H9 (cell line): ENCODE results near the gene SNRNP35. TPM values are rescaled to one million over a fixed set of nuclear protein-coding genes. Genes with fewer than 3 reads are reported as not detected.

Source experiments
- DNase-seq: peaks from one replicate; pipeline ENCODE4 v3.0.0-alpha.2; 2017
- H2AFZ ChIP-seq: one replicate; pipeline ENCODE4 v1.6.1; 2013; ENCODE audit warnings: mild to moderate bottlenecking, low read length, control low read depth, moderate library complexity
- H2AK5ac ChIP-seq: 2 replicates; pipeline ENCODE4 v1.6.1; 2013; ENCODE audit warnings: low read length, control low read depth, mixed read lengths; ENCODE audit not compliant: insufficient read length
- H2BK120ac ChIP-seq: one replicate; pipeline ENCODE4 v1.6.1; 2013; ENCODE audit warnings: low read depth, mild to moderate bottlenecking, low read length, control low read depth, inconsistent platforms; ENCODE audit not compliant: poor library complexity, severe bottlenecking
- H2BK12ac ChIP-seq: 2 replicates; pipeline ENCODE4 v1.6.1; 2013; ENCODE audit warnings: low read length, control low read depth, mixed read lengths, low read depth; ENCODE audit not compliant: insufficient read length
- H2BK15ac ChIP-seq: 2 replicates; pipeline ENCODE4 v1.6.1; 2013; ENCODE audit warnings: low read depth, low read length, control low read depth
- H2BK20ac ChIP-seq: one replicate; pipeline ENCODE4 v1.6.1; 2013; ENCODE audit warnings: low read depth, mild to moderate bottlenecking, low read length, control low read depth, inconsistent platforms; ENCODE audit not compliant: poor library complexity, severe bottlenecking
- H2BK5ac ChIP-seq: 2 replicates; pipeline ENCODE4 v1.6.1; 2013; ENCODE audit warnings: low read length, control low read depth, mixed read lengths; ENCODE audit not compliant: insufficient read length
- H3K14ac ChIP-seq: 2 replicates; pipeline ENCODE4 v1.6.1; 2013; ENCODE audit warnings: low read length, control low read depth; ENCODE audit not compliant: insufficient read depth
- H3K18ac ChIP-seq: 2 replicates; pipeline ENCODE4 v1.6.1; 2013; ENCODE audit warnings: low read depth, mild to moderate bottlenecking, mixed read lengths, low read length, control low read depth; ENCODE audit not compliant: insufficient read length
- H3K23ac ChIP-seq: 2 replicates; pipeline ENCODE4 v1.6.1; 2013; ENCODE audit warnings: low read length, control low read depth, mixed read lengths, low read depth; ENCODE audit not compliant: insufficient read length
- H3K23me2 ChIP-seq: 2 replicates; pipeline ENCODE4 v1.6.1; 2013; ENCODE audit warnings: low read depth, mild to moderate bottlenecking, mixed read lengths, low read length, control low read depth; ENCODE audit not compliant: insufficient read length, poor library complexity, severe bottlenecking
- H3K27ac ChIP-seq: 2 replicates; pipeline ENCODE4 v1.5.1; 2013; ENCODE audit warnings: low read length, control low read depth, mixed read lengths, low read depth; ENCODE audit not compliant: insufficient read length
- H3K27me3 ChIP-seq: 2 replicates; pipeline ENCODE4 v1.6.1; 2013; ENCODE audit warnings: low read length, control low read depth, inconsistent platforms; ENCODE audit not compliant: insufficient read depth
- H3K4ac ChIP-seq: 2 replicates; pipeline ENCODE4 v1.6.1; 2013; ENCODE audit warnings: low read depth, mild to moderate bottlenecking, control low read depth, inconsistent platforms, low read length, moderate library complexity
- H3K4me1 ChIP-seq: 2 replicates; pipeline ENCODE4 v1.6.1; 2013; ENCODE audit warnings: low read length, control low read depth, inconsistent platforms; ENCODE audit not compliant: insufficient read depth
- H3K4me2 ChIP-seq: 2 replicates; pipeline ENCODE4 v1.6.1; 2013; ENCODE audit warnings: low read length, control low read depth, mixed read lengths; ENCODE audit not compliant: insufficient read length, insufficient read depth
- H3K56ac ChIP-seq: 2 replicates; pipeline ENCODE4 v1.6.1; 2013; ENCODE audit warnings: low read depth, mild to moderate bottlenecking, mixed read lengths, low read length, control low read depth; ENCODE audit not compliant: insufficient read length
- H3K79me1 ChIP-seq: 2 replicates; pipeline ENCODE4 v1.6.1; 2013; ENCODE audit warnings: low read depth, mild to moderate bottlenecking, moderate library complexity, low read length, control low read depth, inconsistent platforms; ENCODE audit not compliant: insufficient read depth, poor library complexity, severe bottlenecking
- H3K79me2 ChIP-seq: 2 replicates; pipeline ENCODE4 v1.6.1; 2013; ENCODE audit warnings: low read length, control low read depth, inconsistent platforms; ENCODE audit not compliant: insufficient read depth
- H3K9ac ChIP-seq: 2 replicates; pipeline ENCODE4 v1.6.1; 2013; ENCODE audit warnings: low read length, control low read depth, mixed read lengths; ENCODE audit not compliant: insufficient read length; ENCODE audit errors: extremely low read depth
- H3K9me3 ChIP-seq: one replicate; pipeline ENCODE4 v1.6.1; 2013; ENCODE audit warnings: low read depth, low read length, inconsistent platforms; ENCODE audit not compliant: control insufficient read depth
- H3T11ph ChIP-seq: one replicate; pipeline ENCODE4 v1.6.1; 2013; ENCODE audit warnings: mild to moderate bottlenecking, low read length, control low read depth, inconsistent platforms
- H4K20me1 ChIP-seq: one replicate; pipeline ENCODE4 v1.6.1; 2013; ENCODE audit not compliant: control insufficient read depth, insufficient read length, insufficient read depth
- H4K5ac ChIP-seq: 2 replicates; pipeline ENCODE4 v1.6.1; 2013; ENCODE audit warnings: low read depth, mild to moderate bottlenecking, mixed read lengths, low read length, control low read depth; ENCODE audit not compliant: insufficient read length
- H4K8ac ChIP-seq: replicated peaks from 2 replicates; pipeline ENCODE4 v1.6.1; 2013; ENCODE audit warnings: low read length, control low read depth, mixed read lengths, low read depth; ENCODE audit not compliant: insufficient read length
- H4K91ac ChIP-seq: 2 replicates; pipeline ENCODE4 v1.6.1; 2013; ENCODE audit warnings: low read depth, mild to moderate bottlenecking, moderate library complexity, mixed read lengths, low read length, control low read depth; ENCODE audit not compliant: insufficient read length
- H3K27ac Mint-ChIP-seq, 3 experiments: 2 replicates in 2 of 3; 3 replicates in 1 of 3; pipeline ENCODE4 v1.8.0; 2020 to 2021; ENCODE audit warnings: mixed read lengths in 3 of 3, mild to moderate bottlenecking in 1 of 3, moderate library complexity in 1 of 3
- H3K27me3 Mint-ChIP-seq: 2 replicates; pipeline ENCODE4 v1.8.0; 2021; ENCODE audit warnings: low read depth, mild to moderate bottlenecking, moderate library complexity, mixed read lengths
- H3K36me3 Mint-ChIP-seq, 3 experiments: 2 replicates in 2 of 3; 3 replicates in 1 of 3; pipeline ENCODE4 v1.8.0; 2020 to 2021; ENCODE audit warnings: low read depth in 3 of 3, mixed read lengths in 3 of 3; ENCODE audit not compliant: insufficient read depth in 1 of 3
- H3K4me1 Mint-ChIP-seq, 2 experiments: 2 replicates each; pipeline ENCODE4 v1.8.0; 2020; ENCODE audit warnings: mixed read lengths in 2 of 2
- H3K4me3 Mint-ChIP-seq, 2 experiments: 2 replicates in 1 of 2; 3 replicates in 1 of 2; pipeline ENCODE4 v1.8.0; 2020 to 2021; ENCODE audit warnings: mild to moderate bottlenecking in 2 of 2, mixed read lengths in 2 of 2, moderate library complexity in 1 of 2
- H3K9me3 Mint-ChIP-seq, 2 experiments: 2 replicates in 1 of 2; 3 replicates in 1 of 2; pipeline ENCODE4 v1.8.0; 2020; ENCODE audit warnings: mild to moderate bottlenecking in 2 of 2, mixed read lengths in 2 of 2, moderate library complexity in 1 of 2
- WGBS: extraction: QIAGEN DNeasy Blood & Tissue Kit; methylation state at CpG from one replicate; pipeline ENCODE4 v1.1.7; 2013; ENCODE audit warnings: missing lambda C conversion rate, low lambda C conversion rate, mixed read lengths; ENCODE audit not compliant: insufficient read length; ENCODE audit errors: extremely low coverage; 5-methylcytosine and 5-hydroxymethylcytosine counted together
- total RNA-seq: library from RNA; stranded (reverse); gene quantifications from 2 replicates; pipeline ENCODE4 v1.2.1, GENCODE V29; 2021
- TF ChIP-seq, protein P1 (sequence below): fragments of 200-600 bp; sonication (generic); conservative IDR thresholded peaks from 3 replicates; pipeline ENCODE4 v1.8.0; 2021; ENCODE audit warnings: antibody characterized with exemption, mild to moderate bottlenecking

The SNRNP35 gene
- total RNA-seq, 1 experiment from 2014 or later: 16.3 TPM

DNA sequence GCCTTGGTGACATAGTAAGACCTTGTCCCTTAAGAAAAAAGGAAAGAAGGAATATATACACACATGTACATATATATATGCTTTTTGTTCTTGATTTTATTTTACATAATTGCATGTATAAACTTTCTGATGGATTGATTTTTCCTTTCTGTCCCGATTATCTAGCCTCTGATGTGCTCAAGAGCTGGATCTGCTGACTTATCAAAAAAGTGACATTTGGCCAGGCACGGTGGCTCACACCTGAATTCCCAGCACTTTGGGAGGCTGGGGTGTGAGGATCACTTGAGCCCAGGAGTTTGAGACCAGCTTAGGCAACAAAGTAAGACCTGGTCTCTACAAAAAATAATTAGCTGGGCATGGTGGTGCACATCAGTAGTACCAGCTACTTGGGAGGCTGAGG lies 12.0 kb downstream of the SNRNP35 start:
- Histone ChIP-seq H3K9me3 (no peaks in the 10 kb centered on the region), H4K8ac (no peak overlapping the region), H3K4me1 (no peaks in the 10 kb centered on the region), H4K5ac (no peak overlapping the region), H4K20me1 (no peaks in the 10 kb centered on the region), H2AK5ac (no peak overlapping the region), H2BK15ac (no peak overlapping the region), H3K9ac (no peak overlapping the region), H3K79me2 (no peaks in the 10 kb centered on the region), H2BK12ac (no peak overlapping the region), H2BK5ac (no peak overlapping the region), H3K27ac (no peak overlapping the region), H3K18ac (no peak overlapping the region), H3K79me1 (no peaks in the 10 kb centered on the region), H3T11ph (no peak overlapping the region), H2BK20ac (no peak overlapping the region), H3K23me2 (no peaks in the 10 kb centered on the region), H2AFZ (no peak overlapping the region), H3K27me3 (no peaks in the 10 kb centered on the region), H3K4me2 (no peak overlapping the region), H2BK120ac (no peak overlapping the region), H3K23ac (no peak overlapping the region), H3K56ac (no peak overlapping the region), H4K91ac (no peak overlapping the region), H3K4ac (no peak overlapping the region), H3K14ac (no peak overlapping the region)
- Mint-ChIP-seq H3K4me1 (no peaks in the 10 kb centered on the region), H3K27ac (no peak overlapping the region), H3K4me3 (no peak overlapping the region), H3K9me3 (no peaks in the 10 kb centered on the region), H3K36me3 (peaks cover 2 to 25% (median 24%) of the 10 kb centered on the region in 3 experiments; a peak in 5 of 7 replicates), H3K27me3 (no peaks in the 10 kb centered on the region)
- DNase-seq: no peak
- TF ChIP-seq, protein P1, sequence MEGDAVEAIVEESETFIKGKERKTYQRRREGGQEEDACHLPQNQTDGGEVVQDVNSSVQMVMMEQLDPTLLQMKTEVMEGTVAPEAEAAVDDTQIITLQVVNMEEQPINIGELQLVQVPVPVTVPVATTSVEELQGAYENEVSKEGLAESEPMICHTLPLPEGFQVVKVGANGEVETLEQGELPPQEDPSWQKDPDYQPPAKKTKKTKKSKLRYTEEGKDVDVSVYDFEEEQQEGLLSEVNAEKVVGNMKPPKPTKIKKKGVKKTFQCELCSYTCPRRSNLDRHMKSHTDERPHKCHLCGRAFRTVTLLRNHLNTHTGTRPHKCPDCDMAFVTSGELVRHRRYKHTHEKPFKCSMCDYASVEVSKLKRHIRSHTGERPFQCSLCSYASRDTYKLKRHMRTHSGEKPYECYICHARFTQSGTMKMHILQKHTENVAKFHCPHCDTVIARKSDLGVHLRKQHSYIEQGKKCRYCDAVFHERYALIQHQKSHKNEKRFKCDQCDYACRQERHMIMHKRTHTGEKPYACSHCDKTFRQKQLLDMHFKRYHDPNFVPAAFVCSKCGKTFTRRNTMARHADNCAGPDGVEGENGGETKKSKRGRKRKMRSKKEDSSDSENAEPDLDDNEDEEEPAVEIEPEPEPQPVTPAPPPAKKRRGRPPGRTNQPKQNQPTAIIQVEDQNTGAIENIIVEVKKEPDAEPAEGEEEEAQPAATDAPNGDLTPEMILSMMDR: no peak
- WGBS: no CpG with 5 or more reads among the region's 2 CpGs
